ENCODE results near the gene MAPK9.

MAPK9 gene

GRCh38 chr5:180291943-180292831 lies at the start of gene MAPK9:
Gene MAPK9, minus strand, starts transcription at chr5:180292083. Its CDS starts 11,522 bp downstream, at chr5:180280561.
- DNase-seq, result peak in 53 of 56 donors; percentile 28 to 93 (median 73)

GRCh38 chr5:180341595-180341994 lies 49.7 kb upstream of the MAPK9 start:
- DNase-seq, result no peak

- DNase-seq, result no peak
Observed at GRCh38 chr5:180340856-180341255, 49.0 kb upstream of the MAPK9 start.

GRCh38 chr5:180339583-180340183 lies 47.8 kb upstream of the MAPK9 start:
- DNase-seq, result no peak

GRCh38 chr5:180338001-180338707 lies 46.3 kb upstream of the MAPK9 start:
- DNase-seq, result no peak

- DNase-seq, result no peak
Observed at GRCh38 chr5:180336234-180337020, 44.5 kb upstream of the MAPK9 start.

GRCh38 chr5:180335614-180336233 lies 43.8 kb upstream of the MAPK9 start:
- DNase-seq, result no peak

- no peak for DNase-seq
Observed at GRCh38 chr5:180334751-180335613, 43.1 kb upstream of the MAPK9 start.

GRCh38 chr5:180334176-180334575 lies 42.3 kb upstream of the MAPK9 start:
- DNase-seq, result no peak

- no peak for DNase-seq
Observed at GRCh38 chr5:180333661-180334060, 41.8 kb upstream of the MAPK9 start.

GRCh38 chr5:180332861-180333260 lies 41.0 kb upstream of the MAPK9 start:
- no peak for DNase-seq

GRCh38 chr5:180332051-180332517 lies 40.2 kb upstream of the MAPK9 start:
- DNase-seq, result peak in 5 of 56 donors; percentile 19 to 57 (median 35)

- DNase-seq, result no peak
Observed at GRCh38 chr5:180331647-180331950, 39.7 kb upstream of the MAPK9 start.

- no peak for DNase-seq
Observed at GRCh38 chr5:180330810-180331646, 39.1 kb upstream of the MAPK9 start.

- DNase-seq, result no peak
Observed at GRCh38 chr5:180330270-180330648, 38.4 kb upstream of the MAPK9 start.

GRCh38 chr5:180329606-180330269 lies 37.9 kb upstream of the MAPK9 start:
- DNase-seq, result no peak

GRCh38 chr5:180329138-180329435 lies 37.2 kb upstream of the MAPK9 start:
- DNase-seq, result no peak

- DNase-seq, result peak in 38 of 56 donors; percentile 10 to 86 (median 36)
Observed at GRCh38 chr5:180328296-180329137, 36.6 kb upstream of the MAPK9 start.

Measured in nucleus accumbens (tissue), 56 donors.